Activated CD8-positive, alpha-beta T cell treated with anti-CD3 and anti-CD28 coated beads for 36 hours (primary cell): ENCODE measurements around the gene RNF144A. TPM values are rescaled to one million over a fixed set of nuclear protein-coding genes. Genes with fewer than 3 reads are reported as not detected.
A peak's percentile ranks its signal among the peaks of the same experiment; 100 is the strongest.

ENCODE experiments used
- ATAC-seq: fragments of 200-7000 bp; cut with Tn5 transposase; one replicate; pipeline ENCODE4 v1.10.0; 2021; ENCODE audit warnings: mild to moderate bottlenecking, moderate library complexity
- CTCF ChIA-PET: fragments of 350-600 bp; sonication (Branson Sonifier 250); formaldehyde crosslinking; loops from one replicate; lab custom pipeline; 2021; ENCODE audit warnings: antibody characterized with exemption; lab: Charles Lee
- POLR2A ChIA-PET: fragments of 350-600 bp; sonication (Branson Sonifier 250); formaldehyde crosslinking; loops from one replicate; lab custom pipeline; 2021; ENCODE audit warnings: antibody characterized with exemption; lab: Charles Lee
- DNase-seq: peaks from one replicate; pipeline ENCODE4 v3.0.0-alpha.2; 2020
- H3K27ac Mint-ChIP-seq: one replicate; pipeline ENCODE4 v1.8.0; 2021; ENCODE audit warnings: mild to moderate bottlenecking, mixed read lengths
- H3K27me3 Mint-ChIP-seq: one replicate; pipeline ENCODE4 v1.8.0; 2021; ENCODE audit warnings: mixed read lengths
- H3K36me3 Mint-ChIP-seq: one replicate; pipeline ENCODE4 v1.8.0; 2021; ENCODE audit warnings: low read depth, mixed read lengths
- H3K4me1 Mint-ChIP-seq: one replicate; pipeline ENCODE4 v1.8.0; 2021; ENCODE audit warnings: low read depth, mixed read lengths
- H3K4me3 Mint-ChIP-seq: one replicate; pipeline ENCODE4 v1.8.0; 2021; ENCODE audit warnings: mild to moderate bottlenecking, moderate library complexity, mixed read lengths
- H3K9me3 Mint-ChIP-seq: one replicate; pipeline ENCODE4 v1.8.0; 2021; ENCODE audit warnings: mixed read lengths
- intact Hi-C: fragments of 100-400 bp; cut with micrococcal nuclease; formaldehyde crosslinking; loops from one replicate; pipeline ENCODE4 v1.10.0; 2022
- total RNA-seq, 2 experiments: library from RNA; stranded (reverse); gene quantifications; one replicate each; pipeline ENCODE4 v1.2.3, GENCODE V29; 2021
- TF ChIP-seq, protein P1 (sequence below): fragments of 200-600 bp; IDR thresholded peaks from one replicate; pipeline ENCODE4 v1.8.0; 2022; ENCODE audit warnings: antibody characterized with exemption, mild to moderate bottlenecking

The RNF144A gene, protein sequence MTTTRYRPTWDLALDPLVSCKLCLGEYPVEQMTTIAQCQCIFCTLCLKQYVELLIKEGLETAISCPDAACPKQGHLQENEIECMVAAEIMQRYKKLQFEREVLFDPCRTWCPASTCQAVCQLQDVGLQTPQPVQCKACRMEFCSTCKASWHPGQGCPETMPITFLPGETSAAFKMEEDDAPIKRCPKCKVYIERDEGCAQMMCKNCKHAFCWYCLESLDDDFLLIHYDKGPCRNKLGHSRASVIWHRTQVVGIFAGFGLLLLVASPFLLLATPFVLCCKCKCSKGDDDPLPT
- 10 to 100 TPM; 32.6 to 36.5 TPM for total RNA-seq

DNA sequence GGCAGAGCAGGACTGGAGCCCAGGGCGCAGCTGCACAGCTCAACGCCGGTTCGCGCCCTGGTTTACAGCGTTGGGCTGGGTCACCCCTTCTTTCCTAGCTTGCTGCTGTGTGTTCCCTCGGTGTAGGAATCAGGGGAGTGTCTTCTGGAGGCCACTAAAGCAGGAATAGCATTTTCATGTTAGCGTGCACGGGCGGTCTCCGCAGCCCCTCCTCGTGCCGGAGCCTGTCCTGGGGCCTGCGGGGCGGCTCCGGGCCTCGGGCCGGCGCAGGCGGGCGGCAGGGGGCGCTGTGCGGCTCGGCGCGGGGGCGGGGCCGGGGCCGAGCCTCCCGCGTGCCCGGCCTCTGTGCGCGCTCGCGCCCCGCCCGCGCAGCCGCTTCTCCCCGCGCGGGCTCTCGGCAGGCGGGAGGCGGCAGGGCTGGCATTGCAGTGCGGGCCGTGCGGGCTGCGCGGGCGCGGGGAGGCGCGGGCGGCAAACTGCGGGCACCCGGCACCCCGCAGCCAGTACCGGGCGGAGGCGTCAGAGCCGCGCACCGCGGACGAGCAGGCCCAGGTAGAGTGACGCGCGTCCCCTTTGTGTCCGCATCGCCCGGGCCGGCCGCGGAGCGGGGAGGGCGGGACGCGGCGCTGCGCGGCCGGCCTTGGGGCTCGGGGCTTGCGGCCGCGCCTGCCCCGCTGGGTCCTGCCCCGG is at the start of gene RNF144A:
TSS of gene RNF144A (plus strand) at position 342 of the 690 bp plus-strand sequence. CDS start 79,515 bp downstream, outside the sequence.
- peaks cover 66% of the 10 kb centered on the region for H3K4me1 Mint-ChIP-seq
- H3K9me3 Mint-ChIP-seq: peaks cover 3% of the 10 kb centered on the region
- no peaks in the 10 kb centered on the region for H3K27me3 Mint-ChIP-seq
- H3K36me3 Mint-ChIP-seq: peaks cover 30% of the 10 kb centered on the region
- CTCF ChIA-PET: interaction anchor here (0.6 to 7.5 kb wide), 18 partner anchors 11 to 128 kb away, joined by 3 to 80 read pairs (median 6); partner anchors contain the start of genes CMPK2 and RSAD2
- ATAC-seq (peak; percentile 68), DNase-seq (peak; percentile 67)
- H3K27ac Mint-ChIP-seq: peak within 1 kb of the TSS; percentile 86
- H3K4me3 Mint-ChIP-seq: peak within 1 kb of the TSS; percentile 74
- POLR2A ChIA-PET: interaction anchor here (0.6 to 5.5 kb wide), 13 partner anchors 9 to 860 kb away, joined by 3 to 44 read pairs (median 3); no protein-coding TSS in a partner anchor
- TF ChIP-seq, protein P1, sequence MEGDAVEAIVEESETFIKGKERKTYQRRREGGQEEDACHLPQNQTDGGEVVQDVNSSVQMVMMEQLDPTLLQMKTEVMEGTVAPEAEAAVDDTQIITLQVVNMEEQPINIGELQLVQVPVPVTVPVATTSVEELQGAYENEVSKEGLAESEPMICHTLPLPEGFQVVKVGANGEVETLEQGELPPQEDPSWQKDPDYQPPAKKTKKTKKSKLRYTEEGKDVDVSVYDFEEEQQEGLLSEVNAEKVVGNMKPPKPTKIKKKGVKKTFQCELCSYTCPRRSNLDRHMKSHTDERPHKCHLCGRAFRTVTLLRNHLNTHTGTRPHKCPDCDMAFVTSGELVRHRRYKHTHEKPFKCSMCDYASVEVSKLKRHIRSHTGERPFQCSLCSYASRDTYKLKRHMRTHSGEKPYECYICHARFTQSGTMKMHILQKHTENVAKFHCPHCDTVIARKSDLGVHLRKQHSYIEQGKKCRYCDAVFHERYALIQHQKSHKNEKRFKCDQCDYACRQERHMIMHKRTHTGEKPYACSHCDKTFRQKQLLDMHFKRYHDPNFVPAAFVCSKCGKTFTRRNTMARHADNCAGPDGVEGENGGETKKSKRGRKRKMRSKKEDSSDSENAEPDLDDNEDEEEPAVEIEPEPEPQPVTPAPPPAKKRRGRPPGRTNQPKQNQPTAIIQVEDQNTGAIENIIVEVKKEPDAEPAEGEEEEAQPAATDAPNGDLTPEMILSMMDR: peak; percentile 53
- intact Hi-C loops: no loop called here

DNA sequence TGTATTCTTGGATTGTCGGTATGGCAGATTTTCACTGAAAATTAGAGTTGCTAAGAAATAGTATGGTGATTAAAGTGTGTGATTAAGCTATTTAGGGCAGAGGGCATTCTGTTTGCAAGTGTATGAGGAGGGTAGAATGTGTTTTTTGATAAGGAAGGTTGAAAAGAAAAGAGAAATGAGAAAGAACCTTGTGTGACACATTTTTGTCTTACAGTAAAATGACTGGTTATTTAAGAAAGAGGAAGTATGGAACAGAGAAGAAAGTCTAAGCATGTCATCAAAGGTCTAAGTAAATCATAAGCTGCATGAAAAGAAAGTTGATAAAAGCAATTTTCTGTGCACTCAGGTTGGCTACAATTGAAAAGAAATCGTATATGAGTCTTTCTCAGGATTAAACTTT is 44.8 kb upstream of the RNF144A start:
- intact Hi-C loops: no loop called here
- ChIA-PET POLR2A (interaction anchor here (1.2 to 1.4 kb wide), 2 partner anchors 11 to 45 kb away, joined by 3 to 4 read pairs; no protein-coding TSS in a partner anchor), CTCF (interaction anchor here (0.8 to 3.2 kb wide), 6 partner anchors 10 to 142 kb away, joined by 3 to 16 read pairs (median 3); no protein-coding TSS in a partner anchor)
- peak overlapping the region; percentile 32 for H3K27ac Mint-ChIP-seq
- ATAC-seq: no peak
- no peak for DNase-seq
- no peak overlapping the region for H3K4me3 Mint-ChIP-seq
- peaks cover 40% of the 10 kb centered on the region for H3K4me1 Mint-ChIP-seq
- TF ChIP-seq, protein P1: no peak
- H3K27me3 Mint-ChIP-seq: no peaks in the 10 kb centered on the region
- H3K9me3 Mint-ChIP-seq: peaks cover 4% of the 10 kb centered on the region
- peaks cover 6% of the 10 kb centered on the region for H3K36me3 Mint-ChIP-seq

DNA sequence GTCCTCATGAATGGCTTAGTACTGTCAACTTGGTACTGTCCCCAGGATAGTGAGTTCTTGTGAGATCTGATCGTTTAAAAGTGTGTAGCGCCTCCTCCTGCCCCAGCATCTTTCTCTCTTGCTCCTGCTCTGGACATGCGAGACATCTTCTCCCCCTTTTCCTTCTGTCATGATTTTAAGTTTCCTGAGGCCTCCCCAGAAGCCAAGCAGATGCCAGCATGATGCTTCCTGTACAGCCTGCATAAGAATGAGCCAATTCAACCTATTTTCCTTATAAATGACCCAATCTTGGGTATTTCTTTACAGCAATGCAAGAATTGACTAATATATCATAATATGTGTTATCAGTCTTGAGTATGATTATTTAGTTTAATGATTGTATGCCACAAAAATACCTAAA is 43.2 kb upstream of the RNF144A start:
- intact Hi-C loops: no loop called here
- no peaks in the 10 kb centered on the region for H3K27me3 Mint-ChIP-seq
- no peak overlapping the region for H3K27ac Mint-ChIP-seq
- no peak for ATAC-seq
- CTCF ChIA-PET: interaction anchor here (1.8 to 7.1 kb wide), 2 partner anchors 7 to 11 kb away, joined by 5 to 69 read pairs; partner anchors contain the start of gene CMPK2
- TF ChIP-seq, protein P1: no peak
- POLR2A ChIA-PET: no interaction called here
- peaks cover 6% of the 10 kb centered on the region for H3K36me3 Mint-ChIP-seq
- no peak overlapping the region for H3K4me3 Mint-ChIP-seq
- peaks cover 54% of the 10 kb centered on the region for H3K4me1 Mint-ChIP-seq
- H3K9me3 Mint-ChIP-seq: peaks cover 4% of the 10 kb centered on the region
- DNase-seq: no peak

DNA sequence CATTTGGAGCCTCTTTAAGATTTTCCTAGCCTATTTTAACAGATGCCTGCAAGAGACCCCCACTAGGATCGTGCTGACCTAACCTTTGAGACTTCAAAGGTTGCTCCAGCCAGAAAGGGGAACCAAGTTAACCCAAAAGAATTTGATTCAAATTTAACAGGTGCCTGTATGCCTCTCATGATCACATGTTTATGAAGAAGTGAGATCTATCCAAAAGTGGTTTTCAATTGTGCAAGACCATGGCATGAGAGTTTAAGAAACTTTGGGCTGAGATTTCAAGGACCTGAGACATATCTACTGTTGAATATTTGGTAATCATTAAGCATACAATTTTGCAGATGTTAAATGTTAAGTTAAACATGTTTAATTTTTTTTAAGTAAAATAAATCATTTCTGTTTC is 40.9 kb upstream of the RNF144A start:
- no peak overlapping the region for H3K4me3 Mint-ChIP-seq
- ATAC-seq: no peak
- CTCF ChIA-PET: interaction anchor here (1.3 to 7.1 kb wide), 5 partner anchors 9 to 40 kb away, joined by 3 to 69 read pairs (median 5); partner anchors contain the start of gene CMPK2
- peaks cover 4% of the 10 kb centered on the region for H3K9me3 Mint-ChIP-seq
- peaks cover 71% of the 10 kb centered on the region for H3K4me1 Mint-ChIP-seq
- no peak for DNase-seq
- H3K36me3 Mint-ChIP-seq: peaks cover 4% of the 10 kb centered on the region
- no peaks in the 10 kb centered on the region for H3K27me3 Mint-ChIP-seq
- POLR2A ChIA-PET: interaction anchor here (1.6 to 6.8 kb wide), 2 partner anchors 9 to 37 kb away, joined by 10 to 48 read pairs; partner anchors contain the start of gene CMPK2
- intact Hi-C loops: no loop called here
- TF ChIP-seq, protein P1: no peak
- no peak overlapping the region for H3K27ac Mint-ChIP-seq
